Right ventricle myocardium superior (tissue), 1 donor: ENCODE data around the gene FAM118B. TPM values are rescaled to one million over a fixed set of nuclear protein-coding genes. Genes with fewer than 3 reads are reported as not detected.

Experiments used
- ATAC-seq: fragments of 200-7000 bp; cut with Tn5 transposase; one replicate; pipeline ENCODE4 v1.9.1; 2020; ENCODE audit warnings: mild to moderate bottlenecking; ENCODE audit not compliant: poor library complexity
- DNase-seq: peaks from one replicate; pipeline ENCODE4 v3.0.0-alpha.2; 2020
- intact Hi-C: fragments of 100-400 bp; cut with DNase I; formaldehyde crosslinking; loops from one replicate; pipeline ENCODE4 v1.11.2; 2022
- total RNA-seq: library from RNA; stranded (reverse); fragmentation: NEBNext Ultra II Directional; extraction: Animal tissue kit (Norgen Biotek cat#: 25700); gene quantifications from one replicate; pipeline ENCODE4 v1.2.1, GENCODE V29; 2021
- donor health status: DM: no; HTN: yes; CAD: no; lungs with severe emphysema.

FAM118B gene
- total RNA-seq, 1 donor from 2014 or later = 22.2 TPM

DNA sequence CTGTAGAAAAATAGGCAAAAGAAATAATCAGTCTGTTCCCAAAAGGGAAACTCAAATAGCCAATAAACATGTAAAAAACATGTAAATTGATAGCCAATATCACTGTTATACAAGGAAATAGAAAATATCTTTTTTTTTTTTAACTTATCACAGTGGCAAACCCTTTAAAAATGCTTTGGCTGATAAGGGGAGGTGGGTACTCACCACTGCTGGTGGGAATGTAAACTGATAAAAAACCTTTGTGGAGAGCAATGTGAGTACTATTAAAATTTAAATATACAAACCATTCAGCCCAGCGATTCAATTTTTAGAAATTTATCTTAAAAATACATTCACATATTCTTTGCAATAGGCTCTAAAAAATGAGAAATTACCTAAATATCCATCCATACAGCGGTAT is 3.7 kb upstream of the FAM118B start:
- DNase-seq = no peak
- intact Hi-C loops = no loop called here
- no peak for ATAC-seq

- DNase-seq = peak; percentile 39
- peak; percentile 2 for ATAC-seq
- intact Hi-C loops = loop anchor here (5.0 kb wide), 2 partner anchors 56 to 206 kb away; partner anchors contain the start of genes FOXRED1 and SRPRA
Measured at GRCh38 chr11:126210871-126211235, 729 bp upstream of the FAM118B start.

DNA sequence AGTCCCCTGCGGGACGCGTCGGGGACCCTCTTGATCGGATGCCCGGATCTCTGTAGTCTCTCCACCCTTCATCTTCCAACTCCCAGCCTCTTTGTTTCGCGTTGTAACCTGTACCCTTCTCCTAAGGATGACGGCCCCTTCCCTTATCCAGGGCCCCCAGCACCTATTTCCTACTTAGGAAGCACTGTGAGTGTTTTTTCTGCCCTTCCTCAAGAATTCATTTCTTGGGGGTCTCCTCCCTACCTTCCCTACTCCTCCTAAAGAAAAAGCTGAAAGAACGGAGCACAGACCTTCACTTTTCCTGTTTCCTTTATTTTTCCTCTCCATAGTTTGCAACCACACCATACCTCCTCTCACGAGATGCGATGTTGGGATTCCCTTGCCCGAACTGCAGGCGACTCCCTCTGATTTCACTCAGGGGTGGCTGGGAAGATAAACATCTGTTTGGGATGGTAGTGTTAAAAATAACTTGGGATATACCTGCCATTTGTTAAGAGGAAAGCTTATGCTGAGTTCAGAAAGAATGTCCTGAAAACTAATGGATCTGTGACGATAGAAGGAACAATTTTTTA is 593 bp downstream of the FAM118B start:
- intact Hi-C loops = loop anchor here (5.0 kb wide), 2 partner anchors 55 to 205 kb away; partner anchors contain the start of genes FOXRED1 and SRPRA

DNA sequence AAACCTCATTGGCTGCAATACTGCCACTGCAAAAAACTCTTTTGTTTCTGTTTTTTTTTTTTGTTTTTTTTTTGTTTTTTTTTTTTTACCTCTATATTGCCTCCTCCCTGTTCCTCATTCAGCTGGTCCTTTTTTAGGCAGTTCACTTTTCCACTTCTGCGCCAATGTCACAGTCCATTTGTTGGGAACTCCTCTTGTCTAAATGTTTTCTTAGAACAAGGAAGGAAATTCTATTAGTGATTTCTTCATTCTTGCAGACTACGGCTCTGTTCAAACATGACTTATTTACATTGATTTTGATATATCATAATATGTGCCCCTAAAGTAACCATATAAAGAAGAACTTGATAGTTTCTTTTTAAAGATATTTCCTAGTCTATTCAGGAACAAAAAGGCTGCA is 2.9 kb downstream of the FAM118B start:
- intact Hi-C loops = loop anchor here (5.0 kb wide), 2 partner anchors 53 to 203 kb away; partner anchors contain the start of genes FOXRED1 and SRPRA
- no peak for ATAC-seq
- no peak for DNase-seq

More for the DNA sequence above, 593 bp downstream of the FAM118B start:
- ATAC-seq (no peak), DNase-seq (no peak)

DNA sequence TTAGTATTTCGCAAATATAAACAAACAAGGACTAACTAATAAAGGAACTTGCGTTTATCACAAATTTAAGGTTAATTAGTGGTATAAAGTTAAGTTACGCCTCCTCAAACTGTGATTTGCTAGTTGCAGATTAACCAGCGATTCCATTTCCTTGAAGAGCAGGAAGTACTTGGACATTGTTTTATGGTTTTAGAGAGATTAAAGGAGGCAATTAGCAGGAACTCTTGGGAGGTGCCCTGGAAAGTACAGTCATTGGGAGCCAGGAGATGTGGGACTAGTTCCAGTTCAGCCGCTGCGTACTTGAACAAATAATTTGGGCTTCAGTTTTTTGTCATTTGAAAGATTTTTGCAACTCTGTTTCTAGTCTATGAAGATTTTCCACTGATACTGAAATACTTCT is 3.3 kb downstream of the FAM118B start:
- DNase-seq (no peak), ATAC-seq (no peak)
- intact Hi-C loops = loop anchor here (5.0 kb wide), 2 partner anchors 52 to 202 kb away; partner anchors contain the start of genes FOXRED1 and SRPRA

DNA sequence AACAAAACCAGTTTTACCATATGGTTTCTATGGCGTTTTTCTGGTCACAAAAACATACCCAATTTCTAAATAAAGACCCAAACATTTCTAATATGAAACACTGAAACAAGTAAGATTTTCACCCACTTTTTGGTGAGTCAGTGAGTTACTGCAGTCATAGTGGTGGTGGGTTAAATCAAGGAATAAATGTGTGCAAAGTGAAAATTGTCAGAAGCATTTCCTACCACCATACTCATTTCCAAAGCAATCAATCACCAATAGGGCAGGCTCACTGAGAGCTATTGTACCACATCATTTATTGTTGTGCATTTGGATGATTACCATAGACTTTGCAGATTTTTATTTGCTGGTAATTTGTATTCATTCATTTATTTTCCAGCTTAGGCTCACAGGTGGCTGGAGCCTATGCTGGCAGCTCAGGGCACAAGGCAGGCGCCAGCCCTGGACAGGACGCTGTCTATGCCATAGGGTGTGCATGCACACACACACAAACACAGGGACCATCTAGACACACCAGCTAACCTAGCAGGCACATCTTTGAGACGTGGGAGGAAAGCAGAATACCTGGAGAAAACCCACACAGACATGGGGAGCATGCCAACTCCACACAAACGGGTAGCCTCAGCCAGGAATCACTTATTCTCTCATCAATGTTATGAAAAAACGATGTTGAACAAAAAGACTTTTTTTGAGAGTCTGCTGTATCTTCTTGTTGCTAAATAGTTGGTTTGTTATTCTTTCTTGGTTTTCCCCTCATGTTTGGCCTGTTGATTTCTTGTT is 5.1 kb downstream of the FAM118B start:
- intact Hi-C loops = no loop called here
- ATAC-seq = no peak
- no peak for DNase-seq

DNA sequence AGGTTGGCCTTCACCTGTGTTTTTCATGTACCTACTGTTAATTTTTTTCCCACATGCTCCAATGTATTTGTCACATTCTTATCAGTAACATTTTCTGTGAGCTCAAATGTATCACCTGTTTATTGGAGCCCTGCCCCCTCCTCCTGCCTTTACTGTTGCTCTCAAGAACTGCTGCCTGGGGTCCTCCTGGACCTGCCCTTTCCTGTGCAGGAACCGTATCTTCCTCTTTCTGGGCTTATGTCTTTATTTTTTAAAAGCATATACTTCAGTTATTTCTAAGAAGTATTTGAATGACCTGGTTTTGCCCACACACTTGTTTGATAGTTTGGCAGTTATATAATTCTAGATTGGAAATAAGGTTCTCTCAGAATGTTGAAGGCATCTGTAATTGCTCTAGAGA is 5.9 kb downstream of the FAM118B start:
- DNase-seq = no peak
- no peak for ATAC-seq
- intact Hi-C loops = no loop called here

GRCh38 chr11:126219547-126219946 is 8.0 kb downstream of the FAM118B start:
- DNase-seq (no peak), ATAC-seq (no peak)
- intact Hi-C loops = no loop called here

- DNase-seq (no peak), ATAC-seq (no peak)
- intact Hi-C loops = no loop called here
Measured at GRCh38 chr11:126224647-126225294, 13.2 kb downstream of the FAM118B start.

DNA sequence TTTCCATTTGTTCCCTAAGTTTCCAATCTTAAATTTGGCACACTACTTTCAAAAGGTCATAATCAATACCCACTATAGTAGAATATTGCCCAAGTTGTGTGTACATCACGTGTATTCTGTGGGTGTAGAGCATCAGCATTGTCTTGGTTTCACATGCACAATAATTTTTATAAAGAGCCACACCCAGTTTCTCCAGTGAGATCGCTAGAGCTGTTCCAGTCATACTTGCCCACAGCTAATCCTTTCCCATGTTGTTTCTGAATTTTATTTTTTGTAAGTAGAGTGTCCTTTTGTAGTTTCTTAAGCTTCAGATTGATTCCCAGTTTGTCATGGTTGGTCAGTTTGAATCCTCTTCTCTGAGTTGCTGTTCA is 13.7 kb downstream of the FAM118B start:
- no peak for DNase-seq
- no peak for ATAC-seq
- intact Hi-C loops = no loop called here

- DNase-seq = no peak
- intact Hi-C loops = no loop called here
- no peak for ATAC-seq
Measured at GRCh38 chr11:126226334-126227084, 14.9 kb downstream of the FAM118B start.

DNA sequence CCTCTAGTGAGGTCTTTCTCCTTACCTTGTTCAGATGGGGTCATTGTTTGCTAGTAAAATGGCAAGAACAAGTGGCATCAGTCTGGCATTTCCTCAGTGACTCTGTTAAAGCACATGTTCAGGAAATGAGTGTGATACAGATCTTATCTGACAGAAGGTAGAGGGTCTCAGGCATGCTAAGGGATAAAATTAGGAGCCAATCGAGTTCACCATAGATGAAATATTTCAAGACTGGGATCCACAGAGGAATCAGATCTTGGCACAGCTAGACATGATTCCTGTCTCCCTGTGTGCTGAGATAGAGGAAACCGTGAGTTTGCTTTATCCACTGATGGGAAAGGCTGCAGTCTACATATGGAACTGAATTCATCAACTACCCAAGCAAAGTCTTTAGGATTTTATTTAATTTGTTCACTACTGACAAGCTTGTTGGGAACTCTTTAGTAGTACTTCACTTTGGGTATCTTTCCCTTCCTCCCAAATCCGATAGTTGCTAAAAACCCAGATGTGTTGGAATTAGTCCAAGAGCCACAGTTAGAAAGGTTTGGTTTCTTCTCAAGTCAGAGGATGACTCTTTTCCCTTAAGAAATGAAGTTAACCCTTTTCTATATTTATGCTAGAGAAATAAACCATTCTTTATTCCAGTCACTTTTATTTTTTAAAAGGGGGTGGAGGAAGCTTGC is 18.4 kb downstream of the FAM118B start:
- DNase-seq (no peak), ATAC-seq (no peak)
- intact Hi-C loops = no loop called here

GRCh38 chr11:126231725-126232459 is 20.3 kb downstream of the FAM118B start:
- intact Hi-C loops = no loop called here
- peak; percentile 58 for ATAC-seq
- no peak for DNase-seq

DNA sequence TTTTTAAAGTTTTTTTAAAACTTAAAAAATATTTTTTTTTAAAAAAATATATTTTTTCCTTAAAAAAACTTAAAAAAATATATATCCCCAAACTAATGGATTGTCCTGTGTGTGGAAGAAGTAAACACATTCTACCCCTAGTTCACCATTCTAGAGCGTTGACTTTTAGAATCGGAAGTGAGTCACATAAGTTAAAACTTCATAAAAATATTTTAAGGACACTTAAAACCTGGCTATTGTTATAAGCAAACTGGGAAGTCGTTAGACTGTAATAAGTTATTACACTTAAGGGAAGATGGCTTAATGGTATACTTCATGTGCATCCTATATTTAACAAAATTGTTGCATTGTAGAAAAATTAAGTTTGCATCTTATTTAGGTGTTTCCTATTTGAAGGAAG is 21.1 kb downstream of the FAM118B start:
- intact Hi-C loops = no loop called here
- no peak for ATAC-seq

DNA sequence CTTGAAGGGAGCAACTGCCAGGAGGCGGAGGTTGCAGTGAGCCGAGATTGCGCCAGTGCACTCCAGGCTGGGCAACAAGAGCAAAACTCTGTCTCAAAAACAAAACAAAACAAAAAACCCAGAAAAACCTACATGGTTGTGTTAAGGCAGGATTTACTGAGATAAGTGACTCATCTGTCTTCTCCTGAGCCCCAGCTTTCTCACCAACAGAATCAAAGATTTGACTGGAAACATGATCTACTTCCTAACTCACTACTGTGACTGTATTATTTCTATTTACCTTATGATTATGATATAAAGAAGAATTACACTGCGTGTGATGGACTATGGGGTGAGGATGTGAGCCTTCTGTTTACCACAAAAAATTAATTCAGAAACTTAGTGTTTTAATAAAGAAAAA is 21.8 kb downstream of the FAM118B start:
- intact Hi-C loops = no loop called here
- ATAC-seq (no peak), DNase-seq (no peak)

More for the DNA sequence above, 21.1 kb downstream of the FAM118B start:
- no peak for DNase-seq

GRCh38 chr11:126246636-126247035 is 35.1 kb downstream of the FAM118B start:
- intact Hi-C loops = no loop called here
- ATAC-seq (no peak), DNase-seq (no peak)

DNA sequence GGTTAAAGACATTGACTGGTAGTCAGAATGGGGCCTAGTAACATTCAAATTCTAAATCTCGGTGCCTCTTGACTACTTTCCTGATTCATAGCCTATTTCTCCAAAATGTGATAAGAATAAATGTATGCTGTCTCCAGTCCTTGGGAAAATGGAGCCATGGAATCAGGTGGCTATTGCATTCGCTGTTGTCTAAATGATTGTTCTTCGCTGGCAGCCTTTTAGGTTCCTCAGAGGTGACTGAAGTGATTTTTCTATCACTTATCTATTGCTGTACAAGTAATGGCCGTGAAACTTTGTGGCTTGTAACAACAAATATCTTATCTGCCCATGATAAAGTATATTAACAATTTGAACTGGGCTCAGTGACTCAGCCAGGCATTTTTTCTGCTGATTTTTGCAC is 41.7 kb downstream of the FAM118B start:
- DNase-seq (no peak), ATAC-seq (no peak)
- intact Hi-C loops = no loop called here

DNA sequence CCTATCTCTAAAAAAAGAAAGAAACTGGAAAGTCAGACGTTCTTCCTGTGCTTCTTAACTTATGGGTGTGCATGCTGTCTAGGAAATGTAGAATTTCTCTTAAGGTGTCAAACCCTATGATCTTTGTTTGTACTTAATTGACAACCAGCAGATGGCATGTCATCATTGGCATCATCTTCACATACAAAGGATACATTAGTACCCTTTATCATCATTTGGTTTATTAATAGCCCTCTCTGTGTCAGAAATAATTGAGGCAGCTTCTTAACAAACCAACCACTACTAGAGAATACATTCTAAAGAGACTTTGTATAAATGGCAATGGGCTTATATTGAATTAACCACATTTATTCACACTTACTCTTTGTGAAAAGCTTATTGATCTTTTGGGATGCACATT is 43.2 kb downstream of the FAM118B start:
- ATAC-seq (no peak), DNase-seq (no peak)
- intact Hi-C loops = no loop called here
